Lung (tissue), 12 donors: ENCODE data around the gene GREB1. TPM values are rescaled to one million over a fixed set of nuclear protein-coding genes. Genes with fewer than 3 reads are reported as not detected.

ENCODE experiments used
- ATAC-seq: fragments of 200-7000 bp; cut with Tn5 transposase; one replicate; pipeline ENCODE4 v1.9.1; 2020; ENCODE audit warnings: moderate number of reproducible peaks; ENCODE audit not compliant: insufficient read depth, low FRiP score
- DNase-seq, 3 donors: peaks; one replicate each; pipeline ENCODE4 v3.0.0-alpha.2; 2013 to 2017
- H3K27ac ChIP-seq, 2 donors: one replicate each; pipeline ENCODE4 v1.5.1; 2013; ENCODE audit warnings: mild to moderate bottlenecking in 2 of 2, moderate library complexity in 2 of 2, control low read depth in 1 of 2, inconsistent platforms in 1 of 2, low read depth in 1 of 2, low read length in 1 of 2
- H3K27me3 ChIP-seq, 3 donors: one replicate each; pipeline ENCODE4 v1.5.1; 2013; ENCODE audit warnings: low read length in 2 of 3; ENCODE audit not compliant: control insufficient read depth in 3 of 3, insufficient read depth in 3 of 3
- H3K36me3 ChIP-seq, 4 donors: one replicate each; pipeline ENCODE4 v1.5.1; 2013; ENCODE audit warnings: low read length in 4 of 4, mild to moderate bottlenecking in 1 of 4, moderate library complexity in 1 of 4; ENCODE audit not compliant: control insufficient read depth in 4 of 4, insufficient read depth in 4 of 4
- H3K4me1 ChIP-seq, 5 donors: one replicate each; pipeline ENCODE4 v1.5.1; 2013; ENCODE audit warnings: low read length in 5 of 5, mild to moderate bottlenecking in 2 of 5, moderate library complexity in 1 of 5; ENCODE audit not compliant: control insufficient read depth in 5 of 5, insufficient read depth in 5 of 5
- H3K4me3 ChIP-seq: one replicate; pipeline ENCODE4 v1.5.1; 2013; ENCODE audit warnings: mild to moderate bottlenecking, control low read depth, moderate library complexity
- H3K9ac ChIP-seq, 2 donors: one replicate each; pipeline ENCODE4 v1.5.1; 2013; ENCODE audit warnings: low read length in 2 of 2, control low read depth in 1 of 2; ENCODE audit not compliant: insufficient read depth in 1 of 2
- H3K9me3 ChIP-seq, 4 donors: one replicate each; pipeline ENCODE4 v1.5.1; 2013; ENCODE audit warnings: low read length in 3 of 4, mild to moderate bottlenecking in 1 of 4, moderate library complexity in 1 of 4; ENCODE audit not compliant: control insufficient read depth in 4 of 4, insufficient read depth in 3 of 4
- WGBS, 2 donors: extraction: QIAGEN DNeasy Blood & Tissue Kit; methylation state at CpG; one replicate each; pipeline ENCODE4 v1.1.7; 2013; 5-methylcytosine and 5-hydroxymethylcytosine counted together
- polyA plus RNA-seq, 2 donors: library from polyadenylated mRNA; stranded (reverse); fragments of 200-250 nt; gene quantifications; one replicate each; pipeline ENCODE4 v1.2.1, GENCODE V29; 2013
- total RNA-seq, 2 donors: library from RNA; depleted of rRNA in 1 of 2; stranded (reverse); fragments of >200 nt in 1 of 2; gene quantifications; one replicate each; pipeline ENCODE4 v1.2.1, GENCODE V29; 2014 to 2021
- TF ChIP-seq, protein P1 (sequence below): IDR thresholded peaks from 2 replicates; pipeline ENCODE4 v1.5.1; 2012; ENCODE audit warnings: mild to moderate bottlenecking; ENCODE audit errors: control extremely low read depth, extremely low read depth
- donor health status: control.
- donor health status: control.
- donor health status: Bipolar disorder and iron deficiency.
- donor health status: healthy.
- donor health status: DM: yes; HTN: yes; CAD: no.

The GREB1 gene
- total and polyA plus RNA-seq, 4 donors = 0.23 to 3.3 (median 1.8) TPM

DNA sequence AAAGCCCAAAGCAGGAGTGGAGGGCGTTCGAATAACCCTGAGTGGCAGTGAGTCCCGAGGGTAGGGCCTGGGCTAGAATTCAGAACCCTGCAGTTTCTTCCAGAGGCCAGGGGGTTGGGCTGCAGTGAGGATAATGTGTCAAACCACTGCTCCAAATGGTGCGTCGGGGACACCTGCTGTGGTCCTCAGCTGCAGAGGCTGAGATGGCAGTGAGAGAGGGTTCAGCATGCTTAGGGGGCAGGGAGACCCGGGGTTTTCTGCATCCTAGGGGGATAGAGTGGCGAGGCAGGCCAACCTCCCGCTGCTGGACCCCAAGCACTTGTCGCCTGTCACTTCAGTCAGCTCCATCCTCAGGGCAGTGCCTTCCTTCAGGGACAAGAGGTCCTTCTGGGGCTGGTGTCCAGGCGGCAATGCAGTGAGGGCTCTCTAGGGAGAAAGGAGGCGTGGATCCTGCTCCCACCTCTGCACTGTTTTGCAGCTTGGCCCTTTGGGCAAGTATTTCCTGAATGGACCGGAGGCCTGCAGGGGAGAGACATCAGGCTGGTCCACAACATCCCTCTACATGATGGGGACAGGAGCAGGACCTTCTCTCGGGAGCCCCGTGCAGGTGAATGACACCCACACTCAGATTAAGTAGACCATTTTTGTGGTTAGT lies 144.6 kb downstream of the GREB1 start:
- no peak overlapping the region for H3K27ac ChIP-seq
- no peak for DNase-seq
- peaks cover 0 to 5% (median 0%) of the 10 kb centered on the region in 5 donors for H3K4me1 ChIP-seq
- peaks cover 11 to 30% (median 19%) of the 10 kb centered on the region in 3 donors for H3K27me3 ChIP-seq
- no peak for ATAC-seq
- peaks cover 0 to 11% (median 0%) of the 10 kb centered on the region in 4 donors for H3K9me3 ChIP-seq
- 75 to 88% methylated on average over 14 of the region's 14 CpGs for WGBS, 2 donors
- no peak overlapping the region for H3K4me3 ChIP-seq
- H3K36me3 ChIP-seq = no peaks in the 10 kb centered on the region
- TF ChIP-seq, protein P1, sequence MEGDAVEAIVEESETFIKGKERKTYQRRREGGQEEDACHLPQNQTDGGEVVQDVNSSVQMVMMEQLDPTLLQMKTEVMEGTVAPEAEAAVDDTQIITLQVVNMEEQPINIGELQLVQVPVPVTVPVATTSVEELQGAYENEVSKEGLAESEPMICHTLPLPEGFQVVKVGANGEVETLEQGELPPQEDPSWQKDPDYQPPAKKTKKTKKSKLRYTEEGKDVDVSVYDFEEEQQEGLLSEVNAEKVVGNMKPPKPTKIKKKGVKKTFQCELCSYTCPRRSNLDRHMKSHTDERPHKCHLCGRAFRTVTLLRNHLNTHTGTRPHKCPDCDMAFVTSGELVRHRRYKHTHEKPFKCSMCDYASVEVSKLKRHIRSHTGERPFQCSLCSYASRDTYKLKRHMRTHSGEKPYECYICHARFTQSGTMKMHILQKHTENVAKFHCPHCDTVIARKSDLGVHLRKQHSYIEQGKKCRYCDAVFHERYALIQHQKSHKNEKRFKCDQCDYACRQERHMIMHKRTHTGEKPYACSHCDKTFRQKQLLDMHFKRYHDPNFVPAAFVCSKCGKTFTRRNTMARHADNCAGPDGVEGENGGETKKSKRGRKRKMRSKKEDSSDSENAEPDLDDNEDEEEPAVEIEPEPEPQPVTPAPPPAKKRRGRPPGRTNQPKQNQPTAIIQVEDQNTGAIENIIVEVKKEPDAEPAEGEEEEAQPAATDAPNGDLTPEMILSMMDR = no peak
- H3K9ac ChIP-seq = no peak overlapping the region

DNA sequence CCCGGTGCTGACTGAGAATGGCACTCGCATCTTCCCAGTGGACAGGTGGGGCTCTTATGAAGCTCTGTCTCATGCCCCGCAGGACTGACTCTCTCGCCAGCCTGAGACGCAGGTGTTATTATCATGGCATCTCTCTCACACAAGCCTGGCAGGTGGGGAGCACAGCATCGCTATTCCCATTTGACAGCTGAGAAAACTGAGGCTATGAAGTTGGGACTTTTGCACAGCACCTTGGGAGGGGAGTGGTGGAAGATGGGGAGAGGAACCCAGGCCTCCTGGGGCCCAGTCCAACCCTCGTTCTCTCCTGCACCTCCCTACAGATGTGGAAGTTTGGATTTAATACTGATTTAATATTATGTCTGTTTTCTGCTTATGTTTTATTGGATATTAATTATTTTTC lies 145.2 kb downstream of the GREB1 start:
- ATAC-seq = no peak
- no peak for DNase-seq

DNA sequence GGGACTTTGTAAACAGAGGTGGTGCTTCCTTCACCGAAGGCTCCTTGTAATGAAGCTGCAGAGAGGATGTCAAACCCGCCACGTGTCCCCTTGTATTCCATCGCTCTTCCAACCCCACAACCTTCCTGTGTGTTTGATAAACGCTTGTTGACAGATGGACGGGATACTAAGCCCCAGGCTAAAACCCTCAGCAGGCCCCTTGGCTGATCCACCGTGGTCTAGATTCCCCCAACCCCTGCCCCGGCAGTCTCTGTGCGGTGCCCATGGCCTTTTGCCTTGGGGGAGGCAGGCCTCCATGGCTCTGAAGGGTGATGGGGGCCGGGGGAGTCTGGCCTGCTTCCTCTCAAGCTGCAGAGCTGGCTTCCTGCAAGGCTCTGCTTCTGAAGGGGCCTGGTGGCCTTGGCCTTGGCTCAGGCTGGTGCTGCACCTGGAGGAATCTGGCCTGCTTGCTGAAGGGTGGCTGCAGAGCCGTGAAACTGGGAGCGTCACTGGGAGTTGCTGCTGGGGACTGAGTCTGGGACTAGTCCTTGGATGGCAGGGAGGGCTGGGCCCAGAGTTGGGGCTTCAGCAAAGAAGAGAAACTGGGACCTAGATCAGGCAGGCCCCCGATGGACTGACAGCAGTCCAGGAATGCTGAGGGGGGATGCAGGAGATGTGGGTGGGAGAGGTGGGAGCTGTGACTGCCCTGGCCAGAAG lies 145.8 kb downstream of the GREB1 start:
- Histone ChIP-seq H3K27ac (no peak overlapping the region), H3K27me3 (peaks cover 11 to 30% (median 15%) of the 10 kb centered on the region in 3 donors), H3K9ac (no peak overlapping the region), H3K4me1 (peaks cover 0 to 5% (median 0%) of the 10 kb centered on the region in 5 donors), H3K4me3 (no peak overlapping the region), H3K9me3 (peaks cover 0 to 13% (median 0%) of the 10 kb centered on the region in 4 donors), H3K36me3 (no peaks in the 10 kb centered on the region)
- no peak for DNase-seq
- TF ChIP-seq, protein P1 = no peak
- no peak for ATAC-seq
- WGBS, 2 donors = 79 to 80% methylated on average over 13 of the region's 13 CpGs

More for the DNA sequence above, 145.2 kb downstream of the GREB1 start:
- no peak overlapping the region for H3K9ac ChIP-seq
- 78 to 83% methylated on average over 7 of the region's 7 CpGs for WGBS, 2 donors
- no peaks in the 10 kb centered on the region for H3K36me3 ChIP-seq
- H3K4me3 ChIP-seq = no peak overlapping the region
- H3K27me3 ChIP-seq = peaks cover 11 to 30% (median 18%) of the 10 kb centered on the region in 3 donors
- no peak overlapping the region for H3K27ac ChIP-seq
- peaks cover 0 to 13% (median 0%) of the 10 kb centered on the region in 4 donors for H3K9me3 ChIP-seq
- peaks cover 0 to 5% (median 0%) of the 10 kb centered on the region in 5 donors for H3K4me1 ChIP-seq
- TF ChIP-seq, protein P1 = no peak
